Skin of body (tissue), 2 donors: ENCODE data around the gene KRTAP21-2. TPM values are rescaled to one million over a fixed set of nuclear protein-coding genes. Genes with fewer than 3 reads are reported as not detected.
"Not testable (repeated sequence)": the region's sequence is repeated elsewhere in the genome, so short reads cannot be mapped to it uniquely, and the experiment has no call there.

Experiments
- DNase-seq: peaks from one replicate; lab custom pipeline; 2025; lab: John Stamatoyannopoulos, UW
- total RNA-seq: library from RNA; depleted of rRNA; stranded (reverse); fragments of >200 nt; gene quantifications from one replicate; pipeline ENCODE4 v1.2.3, GENCODE V29; 2014

Gene KRTAP21-2
- 1.3 TPM for total RNA-seq

GRCh38 chr21:30747159-30747558 lies at the start of gene KRTAP21-2:
Gene KRTAP21-2 (minus strand): TSS chr21:30747259. CDS start chr21:30747202, 57 bp downstream.
- no peak for DNase-seq

GRCh38 chr21:30793581-30794314 lies 46.7 kb upstream of the KRTAP21-2 start:
- DNase-seq = no peak

- DNase-seq = no peak
Observed at GRCh38 chr21:30779249-30779648, 32.2 kb upstream of the KRTAP21-2 start.

- no peak for DNase-seq
Observed at GRCh38 chr21:30769724-30770431, 22.8 kb upstream of the KRTAP21-2 start.

GRCh38 chr21:30760776-30761175 lies 13.7 kb upstream of the KRTAP21-2 start:
- no peak for DNase-seq

- peak; percentile 18 for DNase-seq
Observed at GRCh38 chr21:30758306-30758705, 11.2 kb upstream of the KRTAP21-2 start.

GRCh38 chr21:30755328-30755727 lies 8.3 kb upstream of the KRTAP21-2 start, which contains the start of gene KRTAP21-1:
Gene KRTAP21-1 (minus strand): TSS chr21:30755428. CDS start chr21:30755378, 50 bp downstream.
- DNase-seq = not testable (repeated sequence)

GRCh38 chr21:30740462-30740861 lies 6.6 kb downstream of the KRTAP21-2 start:
- no peak for DNase-seq

- DNase-seq = no peak
Observed at GRCh38 chr21:30733026-30733425, 14.0 kb downstream of the KRTAP21-2 start.

- no peak for DNase-seq
Observed at GRCh38 chr21:30726726-30727125, 20.3 kb downstream of the KRTAP21-2 start.

- DNase-seq = no peak
Observed at GRCh38 chr21:30719401-30719800, 27.7 kb downstream of the KRTAP21-2 start.

- DNase-seq = no peak
Observed at GRCh38 chr21:30718239-30718909, 28.7 kb downstream of the KRTAP21-2 start, which contains the start of gene KRTAP21-3. Gene KRTAP21-3 (minus strand): TSS chr21:30718777. CDS start chr21:30718759, 18 bp downstream.

- DNase-seq = no peak
Observed at GRCh38 chr21:30717105-30717504, 30.0 kb downstream of the KRTAP21-2 start.

GRCh38 chr21:30714946-30715345 lies 32.1 kb downstream of the KRTAP21-2 start:
- DNase-seq = no peak

GRCh38 chr21:30714456-30714855 lies 32.6 kb downstream of the KRTAP21-2 start:
- DNase-seq = no peak

GRCh38 chr21:30713766-30714165 lies 33.3 kb downstream of the KRTAP21-2 start:
- DNase-seq = no peak

- no peak for DNase-seq
Observed at GRCh38 chr21:30710499-30710898, 36.6 kb downstream of the KRTAP21-2 start.

- no peak for DNase-seq
Observed at GRCh38 chr21:30707409-30707808, 39.6 kb downstream of the KRTAP21-2 start.
